A673 (cell line): ENCODE measurements around the gene RARRES2. TPM values are rescaled to one million over a fixed set of nuclear protein-coding genes. Genes with fewer than 3 reads are reported as not detected.

ENCODE experiments used
- BruUV-seq: library from RNA; stranded (reverse); fragments of 400-500 nt; replicated peaks from 2 replicates; lab custom pipeline; 2021; lab: Mats Ljungman, UMichigan
- CTCF ChIA-PET: fragments of 300-600 bp; sonication (Branson Sonifier 250); formaldehyde crosslinking; loops from one replicate; lab custom pipeline; 2022; ENCODE audit warnings: antibody characterized with exemption; lab: Charles Lee
- POLR2A ChIA-PET: fragments of 300-600 bp; sonication (Branson Sonifier 250); formaldehyde crosslinking; loops from one replicate; lab custom pipeline; 2022; ENCODE audit warnings: antibody characterized with exemption; ENCODE audit not compliant: low non-redundant PET; lab: Charles Lee
- DNase-seq: peaks from one replicate; pipeline ENCODE4 v3.0.0-alpha.2; 2015; ENCODE audit warnings: low spot score
- H3K27ac ChIP-seq: fragments of 200-600 bp; sonication (generic); 2 replicates; pipeline ENCODE4 v1.5.1; 2016; ENCODE audit warnings: mixed run types, low read depth, mild to moderate bottlenecking, mixed read lengths, antibody characterized with exemption, low read length; ENCODE audit not compliant: poor library complexity, severe bottlenecking
- H3K27me3 ChIP-seq: fragments of 200-600 bp; sonication (generic); replicated peaks from 2 replicates; pipeline ENCODE4 v1.6.1; 2017; ENCODE audit warnings: mixed run types, low read depth, mild to moderate bottlenecking, mixed read lengths, antibody characterized with exemption, low read length; ENCODE audit not compliant: insufficient read depth, poor library complexity
- H3K36me3 ChIP-seq: fragments of 200-600 bp; sonication (generic); 2 replicates; pipeline ENCODE4 v1.6.1; 2016; ENCODE audit warnings: mixed run types, mild to moderate bottlenecking, mixed read lengths, antibody characterized with exemption, low read length; ENCODE audit not compliant: insufficient read depth, poor library complexity, severe bottlenecking
- H3K4me1 ChIP-seq: fragments of 200-600 bp; sonication (generic); 2 replicates; pipeline ENCODE4 v1.6.1; 2017; ENCODE audit warnings: mixed run types, mild to moderate bottlenecking, mixed read lengths, antibody characterized with exemption, low read length; ENCODE audit not compliant: insufficient read depth, poor library complexity, severe bottlenecking
- H3K4me3 ChIP-seq: fragments of 200-600 bp; sonication (generic); 2 replicates; pipeline ENCODE4 v1.5.1; 2016; ENCODE audit warnings: low read depth, mixed run types, mild to moderate bottlenecking, mixed read lengths, low read length; ENCODE audit not compliant: poor library complexity, severe bottlenecking
- H3K9me3 ChIP-seq: fragments of 200-600 bp; sonication (generic); 2 replicates; pipeline ENCODE4 v1.6.1; 2016; ENCODE audit warnings: mixed run types, low read depth, mild to moderate bottlenecking, mixed read lengths, antibody characterized with exemption, low read length; ENCODE audit not compliant: poor library complexity, severe bottlenecking
- EZH2 ChIP-seq: fragments of 200-600 bp; sonication (generic); IDR thresholded peaks from 2 replicates; pipeline ENCODE4 v1.6.1; 2017; ENCODE audit warnings: borderline replicate concordance, low read depth, mild to moderate bottlenecking, mixed read lengths, antibody characterized with exemption, low read length; ENCODE audit not compliant: poor library complexity, severe bottlenecking
- intact Hi-C: fragments of 100-400 bp; cut with micrococcal nuclease; formaldehyde crosslinking; loops from one replicate; pipeline ENCODE4 v1.10.0; 2022; ENCODE audit not compliant: unreplicated experiment
- total RNA-seq: library from RNA; stranded (reverse); gene quantifications from 2 replicates; pipeline ENCODE4 v1.2.3, GENCODE V29; 2021
- TF ChIP-seq, protein P1 (sequence below): fragments of 300-800, 200-600 bp; sonication (generic); conservative IDR thresholded peaks from 2 replicates; pipeline ENCODE4 v1.5.1; 2017; ENCODE audit warnings: low read depth, mild to moderate bottlenecking, antibody characterized with exemption, low read length, moderate library complexity, mixed read lengths

The RARRES2 gene
- total RNA-seq, 1 experiment from 2014 or later, result not detected

DNA sequence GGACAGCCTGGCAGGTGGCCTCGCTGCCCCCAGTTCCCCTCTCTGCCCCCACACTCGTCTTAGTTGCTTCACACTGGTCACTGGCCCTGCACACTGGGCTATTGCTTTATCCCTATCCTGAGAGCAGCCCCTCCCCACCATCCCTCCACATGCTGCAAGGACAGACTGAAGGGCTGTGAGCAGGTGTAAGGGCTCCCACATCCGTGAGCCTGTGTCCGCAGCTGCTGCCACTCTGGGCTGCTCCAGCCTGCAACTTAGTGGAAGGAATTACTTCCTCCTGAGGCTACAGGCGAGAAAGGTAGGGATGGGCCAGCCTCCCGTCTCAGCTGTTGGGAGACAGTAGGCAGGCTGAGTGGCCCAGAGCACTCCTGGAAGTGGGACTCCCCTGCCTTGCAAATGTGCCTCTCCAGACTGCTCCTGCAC lies 3.8 kb downstream of the RARRES2 start:
- peaks cover 9% of the 10 kb centered on the region for H3K36me3 ChIP-seq
- intact Hi-C loops, result no loop called here
- peaks cover 5% of the 10 kb centered on the region for H3K4me1 ChIP-seq
- no TSS peak for BruUV-seq
- TF ChIP-seq, protein P1, sequence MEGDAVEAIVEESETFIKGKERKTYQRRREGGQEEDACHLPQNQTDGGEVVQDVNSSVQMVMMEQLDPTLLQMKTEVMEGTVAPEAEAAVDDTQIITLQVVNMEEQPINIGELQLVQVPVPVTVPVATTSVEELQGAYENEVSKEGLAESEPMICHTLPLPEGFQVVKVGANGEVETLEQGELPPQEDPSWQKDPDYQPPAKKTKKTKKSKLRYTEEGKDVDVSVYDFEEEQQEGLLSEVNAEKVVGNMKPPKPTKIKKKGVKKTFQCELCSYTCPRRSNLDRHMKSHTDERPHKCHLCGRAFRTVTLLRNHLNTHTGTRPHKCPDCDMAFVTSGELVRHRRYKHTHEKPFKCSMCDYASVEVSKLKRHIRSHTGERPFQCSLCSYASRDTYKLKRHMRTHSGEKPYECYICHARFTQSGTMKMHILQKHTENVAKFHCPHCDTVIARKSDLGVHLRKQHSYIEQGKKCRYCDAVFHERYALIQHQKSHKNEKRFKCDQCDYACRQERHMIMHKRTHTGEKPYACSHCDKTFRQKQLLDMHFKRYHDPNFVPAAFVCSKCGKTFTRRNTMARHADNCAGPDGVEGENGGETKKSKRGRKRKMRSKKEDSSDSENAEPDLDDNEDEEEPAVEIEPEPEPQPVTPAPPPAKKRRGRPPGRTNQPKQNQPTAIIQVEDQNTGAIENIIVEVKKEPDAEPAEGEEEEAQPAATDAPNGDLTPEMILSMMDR, result no peak
- no peak for TF ChIP-seq EZH2
- no peaks in the 10 kb centered on the region for H3K9me3 ChIP-seq
- POLR2A ChIA-PET, result no interaction called here
- no peaks in the 10 kb centered on the region for H3K27me3 ChIP-seq
- CTCF ChIA-PET, result no interaction called here
- DNase-seq, result no peak
- no peak overlapping the region for H3K4me3 ChIP-seq
- H3K27ac ChIP-seq, result no peak overlapping the region

- TF ChIP-seq EZH2, result no peak
- TF ChIP-seq, protein P1, result no peak
- H3K4me1 ChIP-seq, result peaks cover 5% of the 10 kb centered on the region
- no peaks in the 10 kb centered on the region for H3K9me3 ChIP-seq
- no peaks in the 10 kb centered on the region for H3K27me3 ChIP-seq
- no peak overlapping the region for H3K4me3 ChIP-seq
- no peak for DNase-seq
- ChIA-PET POLR2A (no interaction called here), CTCF (no interaction called here)
- H3K27ac ChIP-seq, result no peak overlapping the region
- H3K36me3 ChIP-seq, result peaks cover 12% of the 10 kb centered on the region
- no TSS peak for BruUV-seq
- intact Hi-C loops, result no loop called here
These were observed 4.2 kb downstream of the RARRES2 start for GRCh38 chr7:150337179-150337578.

GRCh38 chr7:150336746-150337145 lies 4.7 kb downstream of the RARRES2 start:
- Histone ChIP-seq H3K4me1 (peaks cover 5% of the 10 kb centered on the region), H3K4me3 (no peak overlapping the region), H3K27ac (no peak overlapping the region), H3K36me3 (peaks cover 12% of the 10 kb centered on the region), H3K27me3 (no peaks in the 10 kb centered on the region), H3K9me3 (no peaks in the 10 kb centered on the region)
- CTCF ChIA-PET, result no interaction called here
- intact Hi-C loops, result no loop called here
- no peak for DNase-seq
- POLR2A ChIA-PET, result no interaction called here
- TF ChIP-seq EZH2, result no peak
- no TSS peak for BruUV-seq

DNA sequence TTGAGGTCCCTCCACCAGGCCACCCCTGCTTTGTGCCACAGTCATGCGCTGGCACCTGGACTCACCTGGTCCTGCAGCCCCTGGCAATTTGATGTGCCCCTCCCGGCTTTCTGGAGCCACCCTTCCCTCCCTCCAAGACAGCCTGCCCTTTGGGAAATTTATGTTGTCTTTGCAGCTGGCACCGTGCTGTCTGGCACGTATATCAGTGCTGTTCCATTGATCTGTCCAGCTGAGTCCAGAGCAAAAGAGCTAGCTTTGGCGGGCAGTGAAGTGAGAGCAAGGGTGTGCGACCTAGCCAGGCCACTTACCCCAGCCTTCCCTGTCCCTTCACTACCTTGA lies 5.7 kb downstream of the RARRES2 start:
- no peak overlapping the region for H3K4me3 ChIP-seq
- H3K36me3 ChIP-seq, result peaks cover 12% of the 10 kb centered on the region
- no peaks in the 10 kb centered on the region for H3K27me3 ChIP-seq
- TF ChIP-seq, protein P1, result no peak
- TF ChIP-seq EZH2, result no peak
- no peaks in the 10 kb centered on the region for H3K9me3 ChIP-seq
- ChIA-PET POLR2A (no interaction called here), CTCF (no interaction called here)
- intact Hi-C loops, result no loop called here
- peaks cover 5% of the 10 kb centered on the region for H3K4me1 ChIP-seq
- BruUV-seq, result no TSS peak
- peak overlapping the region; percentile 29 for H3K27ac ChIP-seq
- no peak for DNase-seq
